Neural cell (in vitro differentiated cells): ENCODE measurements around the gene B4GALNT3. TPM values are rescaled to one million over a fixed set of nuclear protein-coding genes. Genes with fewer than 3 reads are reported as not detected.
"Not testable (repeated sequence)": the region's sequence is repeated elsewhere in the genome, so short reads cannot be mapped to it uniquely, and the experiment has no call there.

Source experiments
- H2AFZ ChIP-seq: fragments of 200-600, 300-800 bp; sonication (generic), shearing (Covaris generic); 2 replicates; pipeline ENCODE4 v1.6.0; 2014; ENCODE audit warnings: low read depth, mild to moderate bottlenecking, antibody characterized with exemption, low read length, moderate library complexity
- H3F3A ChIP-seq: fragments of 200-600 bp; shearing (Covaris generic); 2 replicates; pipeline ENCODE4 v1.6.1; 2016; ENCODE audit warnings: mild to moderate bottlenecking, moderate library complexity, mixed read lengths, antibody characterized with exemption, low read length; ENCODE audit not compliant: insufficient read depth, poor library complexity, severe bottlenecking
- H3K27ac ChIP-seq: fragments of 200-600, 300-800 bp; sonication (generic), shearing (Covaris generic); 2 replicates; pipeline ENCODE4 v1.5.1; 2014; ENCODE audit warnings: mild to moderate bottlenecking, low read length, moderate library complexity
- H3K27me3 ChIP-seq: fragments of 300-800, 200-600 bp; sonication (generic), shearing (Covaris generic); 2 replicates; pipeline ENCODE4 v1.6.0; 2014; ENCODE audit warnings: mild to moderate bottlenecking, low read depth, low read length, moderate library complexity; ENCODE audit not compliant: insufficient read depth
- H3K36me3 ChIP-seq: fragments of 300-800, 200-600 bp; sonication (generic), shearing (Covaris generic); 2 replicates; pipeline ENCODE4 v1.5.1; 2014; ENCODE audit warnings: mild to moderate bottlenecking, antibody characterized with exemption, low read length, moderate library complexity; ENCODE audit not compliant: insufficient read depth
- H3K4me2 ChIP-seq: fragments of 300-800, 200-600 bp; sonication (generic), shearing (Covaris generic); 2 replicates; pipeline ENCODE4 v1.6.0; 2014; ENCODE audit warnings: mild to moderate bottlenecking, low read length
- H3K4me3 ChIP-seq: fragments of 300-800, 200-600 bp; sonication (generic), shearing (Covaris generic); 2 replicates; pipeline ENCODE4 v1.5.1; 2014; ENCODE audit warnings: mild to moderate bottlenecking, low read length, moderate library complexity
- H3K79me2 ChIP-seq: fragments of 200-600 bp; shearing (Covaris generic); replicated peaks from 2 replicates; pipeline ENCODE4 v1.6.0; 2014; ENCODE audit warnings: mild to moderate bottlenecking, low read length, moderate library complexity; ENCODE audit not compliant: insufficient read depth
- H3K9ac ChIP-seq: fragments of 300-800, 200-600 bp; sonication (generic), shearing (Covaris generic); 2 replicates; pipeline ENCODE4 v1.6.1; 2016; ENCODE audit warnings: mild to moderate bottlenecking, low read length, mixed read lengths
- H3K9me2 ChIP-seq: fragments of 200-600 bp; shearing (Covaris generic); 2 replicates; pipeline ENCODE4 v1.6.1; 2016; ENCODE audit warnings: mild to moderate bottlenecking, low read length, mixed read lengths; ENCODE audit not compliant: insufficient read depth
- H3K9me3 ChIP-seq: fragments of 200-600, 300-800 bp; sonication (generic), shearing (Covaris generic); 2 replicates; pipeline ENCODE4 v1.6.1; 2016; ENCODE audit warnings: mild to moderate bottlenecking, mixed run types, low read length, moderate library complexity, mixed read lengths
- H4K20me1 ChIP-seq: fragments of 200-600 bp; shearing (Covaris generic); 2 replicates; pipeline ENCODE4 v1.6.1; 2016; ENCODE audit warnings: mild to moderate bottlenecking, mixed run types; ENCODE audit not compliant: insufficient read depth
- CTCF ChIP-seq: fragments of 450-650 bp; IDR thresholded peaks from 2 replicates; pipeline ENCODE4 v1.5.1; 2014; ENCODE audit warnings: antibody characterized with exemption, mild to moderate bottlenecking, moderate library complexity; ENCODE audit not compliant: poor library complexity, severe bottlenecking
- EP300 ChIP-seq: fragments of 450-650 bp; conservative IDR thresholded peaks from 2 replicates; pipeline ENCODE4 v1.6.1; 2014; ENCODE audit warnings: antibody characterized with exemption, mild to moderate bottlenecking, moderate library complexity; ENCODE audit not compliant: poor library complexity, severe bottlenecking
- EZH2 ChIP-seq: fragments of 200-600, 300-800 bp; shearing (Covaris generic), sonication (generic); IDR thresholded peaks from 2 replicates; pipeline ENCODE4 v1.6.1; 2014; ENCODE audit warnings: antibody characterized with exemption, low read length, borderline replicate concordance, mild to moderate bottlenecking; ENCODE audit not compliant: insufficient read depth, poor library complexity, severe bottlenecking
- MXI1 ChIP-seq: fragments of 450-650 bp; conservative IDR thresholded peaks from 2 replicates; pipeline ENCODE4 v1.6.1; 2014; ENCODE audit warnings: antibody characterized with exemption, mild to moderate bottlenecking; ENCODE audit not compliant: poor library complexity, severe bottlenecking
- POLR2AphosphoS5 ChIP-seq: IDR thresholded peaks from 2 replicates; pipeline ENCODE4 v1.6.1; 2012
- RAD21 ChIP-seq: fragments of 450-650 bp; conservative IDR thresholded peaks from 2 replicates; pipeline ENCODE4 v1.6.1; 2014; ENCODE audit warnings: antibody characterized with exemption, mild to moderate bottlenecking, moderate library complexity
- REST ChIP-seq: IDR thresholded peaks from 2 replicates; pipeline ENCODE4 v1.6.1; 2012; ENCODE audit warnings: borderline replicate concordance
- SMC3 ChIP-seq: fragments of 450-650 bp; conservative IDR thresholded peaks from 2 replicates; pipeline ENCODE4 v1.6.1; 2014; ENCODE audit warnings: antibody characterized with exemption, mild to moderate bottlenecking, moderate library complexity; ENCODE audit not compliant: poor library complexity
- TAF1 ChIP-seq: IDR thresholded peaks from 2 replicates; pipeline ENCODE4 v1.6.1; 2012; ENCODE audit warnings: low read depth
- polyA plus RNA-seq: library from polyadenylated mRNA; depleted of rRNA; stranded (reverse); fragments of >200 nt; gene quantifications from 2 replicates; pipeline ENCODE4 v1.2.3, GENCODE V29; 2014

The B4GALNT3 gene
- polyA plus RNA-seq, 1 donor from 2014 or later = 6.7 TPM

GRCh38 chr12:422526-422925 lies 37.2 kb upstream of the B4GALNT3 start:
- Histone ChIP-seq H3K4me2 (no peak overlapping the region), H3K27ac (no peak overlapping the region), H3K79me2 (no peaks in the 10 kb centered on the region), H3K27me3 (no peaks in the 10 kb centered on the region), H3K9me2 (no peaks in the 10 kb centered on the region), H3K36me3 (no peaks in the 10 kb centered on the region), H4K20me1 (no peaks in the 10 kb centered on the region), H3K9me3 (no peaks in the 10 kb centered on the region), H2AFZ (no peak overlapping the region), H3K4me3 (no peak overlapping the region), H3K9ac (no peak overlapping the region), H3F3A (no peaks in the 10 kb centered on the region)
- no peak for TF ChIP-seq MXI1
- TF ChIP-seq RAD21 = no peak
- TF ChIP-seq EZH2 = no peak
- TF ChIP-seq SMC3 = no peak
- no peak for TF ChIP-seq CTCF
- no peak for TF ChIP-seq REST
- TF ChIP-seq EP300 = no peak
- no peak for TF ChIP-seq POLR2AphosphoS5
- no peak for TF ChIP-seq TAF1

- not testable (repeated sequence) for H4K20me1 ChIP-seq, H3K79me2 ChIP-seq, H3K9me2 ChIP-seq, H3F3A ChIP-seq, H3K9ac ChIP-seq, H3K9me3 ChIP-seq, H3K27ac ChIP-seq, H3K27me3 ChIP-seq, H3K36me3 ChIP-seq, H3K4me2 ChIP-seq, H2AFZ ChIP-seq, H3K4me3 ChIP-seq
Measured at GRCh38 chr12:435737-436136, 24.0 kb upstream of the B4GALNT3 start.

GRCh38 chr12:442235-442884 lies 17.4 kb upstream of the B4GALNT3 start:
- TF ChIP-seq MXI1 (no peak), EZH2 (no peak), POLR2AphosphoS5 (no peak), TAF1 (no peak), EP300 (no peak), CTCF (peak; percentile 81), REST (no peak), RAD21 (peak; percentile 82), SMC3 (peak; percentile 90)
- Histone ChIP-seq H3K36me3 (no peaks in the 10 kb centered on the region), H3K9me2 (no peaks in the 10 kb centered on the region)

More at GRCh38 chr12:442235-442884, 17.4 kb upstream of the B4GALNT3 start:
- Histone ChIP-seq H3K9me3 (no peaks in the 10 kb centered on the region), H3K9ac (no peak overlapping the region), H2AFZ (no peak overlapping the region), H3K27ac (no peak overlapping the region), H3K4me2 (no peak overlapping the region), H3K4me3 (no peak overlapping the region), H3K79me2 (no peaks in the 10 kb centered on the region), H4K20me1 (no peaks in the 10 kb centered on the region), H3F3A (no peaks in the 10 kb centered on the region), H3K27me3 (no peaks in the 10 kb centered on the region)
